ENCODE data around the gene CYB5RL.

DNA sequence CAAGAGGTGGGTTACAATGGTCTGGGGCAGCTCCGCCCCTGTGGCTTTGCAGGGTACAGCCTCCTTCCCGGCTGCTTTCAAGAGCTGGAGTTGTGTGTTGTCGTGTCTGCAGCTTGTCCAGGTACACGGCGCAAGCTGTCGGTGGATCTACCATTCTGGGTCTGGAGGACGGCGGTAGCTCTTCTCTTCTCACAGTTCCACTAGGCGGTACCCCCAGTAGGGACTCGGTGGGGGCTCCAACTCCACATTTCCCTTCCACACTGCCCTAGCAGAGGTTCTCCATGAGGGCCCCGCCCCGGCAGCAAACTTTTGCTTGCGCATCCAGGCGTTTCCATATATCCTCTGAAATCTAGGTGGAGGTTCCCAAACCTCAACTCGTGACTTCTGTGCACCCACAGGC is 34.7 kb downstream of the CYB5RL start:
- TF ChIP-seq, protein P1, sequence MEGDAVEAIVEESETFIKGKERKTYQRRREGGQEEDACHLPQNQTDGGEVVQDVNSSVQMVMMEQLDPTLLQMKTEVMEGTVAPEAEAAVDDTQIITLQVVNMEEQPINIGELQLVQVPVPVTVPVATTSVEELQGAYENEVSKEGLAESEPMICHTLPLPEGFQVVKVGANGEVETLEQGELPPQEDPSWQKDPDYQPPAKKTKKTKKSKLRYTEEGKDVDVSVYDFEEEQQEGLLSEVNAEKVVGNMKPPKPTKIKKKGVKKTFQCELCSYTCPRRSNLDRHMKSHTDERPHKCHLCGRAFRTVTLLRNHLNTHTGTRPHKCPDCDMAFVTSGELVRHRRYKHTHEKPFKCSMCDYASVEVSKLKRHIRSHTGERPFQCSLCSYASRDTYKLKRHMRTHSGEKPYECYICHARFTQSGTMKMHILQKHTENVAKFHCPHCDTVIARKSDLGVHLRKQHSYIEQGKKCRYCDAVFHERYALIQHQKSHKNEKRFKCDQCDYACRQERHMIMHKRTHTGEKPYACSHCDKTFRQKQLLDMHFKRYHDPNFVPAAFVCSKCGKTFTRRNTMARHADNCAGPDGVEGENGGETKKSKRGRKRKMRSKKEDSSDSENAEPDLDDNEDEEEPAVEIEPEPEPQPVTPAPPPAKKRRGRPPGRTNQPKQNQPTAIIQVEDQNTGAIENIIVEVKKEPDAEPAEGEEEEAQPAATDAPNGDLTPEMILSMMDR (IDR thresholded peaks at IDR 0.05): no peak
- TF ChIP-seq POLR2AphosphoS5 (IDR thresholded peaks at IDR 0.05): no peak
- no peak for TF ChIP-seq EP300 (IDR thresholded peaks at IDR 0.05)
- TF ChIP-seq POLR2A (IDR thresholded peaks at IDR 0.05): no peak
